CD4-positive, alpha-beta T cell treated with Interleukin-6 for 4 hours (primary cell): ENCODE measurements around the gene LNX1.

Source experiments
- DNase-seq: peaks from one replicate; pipeline ENCODE4 v3.0.0-alpha.2; 2020; ENCODE audit warnings: mixed read lengths

Gene LNX1

DNA sequence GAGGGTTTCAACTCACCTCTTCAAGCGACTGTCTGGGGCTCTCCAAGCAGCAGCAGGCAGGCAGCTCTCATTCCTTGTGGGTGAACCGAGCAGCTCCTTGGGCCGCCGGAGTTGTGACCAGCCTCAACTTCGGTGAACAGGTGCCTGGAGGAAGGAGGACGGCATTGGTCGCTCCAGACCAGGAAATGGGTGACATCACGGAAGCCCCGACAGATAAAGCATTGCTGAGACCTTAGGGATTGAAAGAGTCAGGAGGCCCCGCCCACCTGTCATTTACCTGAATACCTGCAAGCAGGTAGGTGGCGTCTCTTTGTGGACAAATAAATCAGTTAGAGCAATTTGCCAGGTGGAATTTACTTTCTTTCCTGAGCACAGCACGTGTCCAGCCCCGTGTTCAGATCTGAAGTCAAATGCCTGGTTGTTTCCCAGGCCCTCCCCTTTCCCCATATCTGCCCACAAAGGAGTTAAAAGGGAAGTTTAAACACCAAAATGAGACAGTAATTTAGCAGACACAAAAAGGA, at the start of gene LNX1:
LNX1 (minus strand) TSS at position 115 of the 521 bp plus-strand sequence. CDS start 17,484 bp downstream, outside the sequence.
- no peak for DNase-seq

- no peak for DNase-seq
These were observed 49.5 kb upstream of the LNX1 start for GRCh38 chr4:53640576-53641453.

DNA sequence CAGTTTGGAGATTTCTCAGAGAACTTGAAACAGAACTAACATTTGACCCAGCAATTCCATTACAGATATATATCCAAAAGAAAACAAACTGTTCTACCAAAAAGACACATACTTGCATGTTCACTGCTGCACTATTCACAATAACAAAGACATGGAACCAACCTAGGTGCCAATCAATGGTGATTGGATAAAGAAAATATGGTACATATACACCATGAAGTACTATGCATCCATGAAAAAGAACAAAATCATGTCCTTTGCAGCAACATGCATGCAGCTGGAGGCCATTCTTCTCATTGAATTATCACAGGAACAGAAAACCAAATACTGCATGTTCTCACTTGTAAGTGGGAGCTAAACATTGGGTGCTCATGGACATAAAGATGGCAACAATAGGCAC, 47.6 kb upstream of the LNX1 start:
- no peak for DNase-seq

DNA sequence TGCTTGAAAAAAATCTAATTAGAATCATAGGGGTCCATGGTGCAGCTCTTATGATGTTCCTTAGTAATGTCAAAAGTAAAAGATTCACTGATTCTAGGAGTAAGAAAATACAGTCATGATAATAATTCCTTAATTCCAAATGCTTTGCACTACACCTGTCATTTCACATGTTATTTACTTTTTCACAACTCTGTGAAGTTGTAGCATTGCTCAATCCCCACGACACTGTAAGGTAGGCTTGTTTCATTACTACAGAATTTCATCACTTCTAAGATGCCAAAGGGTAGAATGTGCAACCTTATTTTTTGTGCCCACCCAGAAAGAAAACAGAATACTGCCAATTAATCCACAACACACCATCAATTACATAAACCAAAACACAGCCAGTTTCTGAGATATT, 46.1 kb upstream of the LNX1 start:
- no peak for DNase-seq

- no peak for DNase-seq
These were observed 44.6 kb upstream of the LNX1 start for GRCh38 chr4:53635697-53636483.

DNA sequence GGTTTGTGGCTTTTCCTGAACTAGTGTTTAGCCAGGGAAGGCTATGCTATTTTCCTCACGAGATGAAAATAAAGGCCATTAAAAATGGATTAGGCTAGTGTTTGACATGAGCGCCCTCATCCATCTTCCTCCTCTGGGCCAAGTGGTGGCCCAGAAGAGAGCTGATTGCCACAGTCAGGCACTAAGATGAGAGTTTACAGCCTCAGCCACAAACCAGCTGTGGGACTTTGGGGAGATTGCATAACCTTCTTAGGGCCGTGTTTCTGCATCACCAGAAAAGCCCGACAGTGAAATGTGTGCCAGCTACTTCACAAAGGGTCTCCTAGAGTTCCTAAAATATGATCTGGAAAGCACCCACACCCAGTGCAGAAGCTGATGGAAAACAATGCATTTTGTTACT, 42.3 kb upstream of the LNX1 start:
- DNase-seq, result no peak

- no peak for DNase-seq
These were observed 38.0 kb upstream of the LNX1 start for GRCh38 chr4:53629296-53629695.

- no peak for DNase-seq
These were observed 35.2 kb upstream of the LNX1 start for GRCh38 chr4:53626491-53626890.

GRCh38 chr4:53625888-53626287, 34.6 kb upstream of the LNX1 start:
- no peak for DNase-seq

DNA sequence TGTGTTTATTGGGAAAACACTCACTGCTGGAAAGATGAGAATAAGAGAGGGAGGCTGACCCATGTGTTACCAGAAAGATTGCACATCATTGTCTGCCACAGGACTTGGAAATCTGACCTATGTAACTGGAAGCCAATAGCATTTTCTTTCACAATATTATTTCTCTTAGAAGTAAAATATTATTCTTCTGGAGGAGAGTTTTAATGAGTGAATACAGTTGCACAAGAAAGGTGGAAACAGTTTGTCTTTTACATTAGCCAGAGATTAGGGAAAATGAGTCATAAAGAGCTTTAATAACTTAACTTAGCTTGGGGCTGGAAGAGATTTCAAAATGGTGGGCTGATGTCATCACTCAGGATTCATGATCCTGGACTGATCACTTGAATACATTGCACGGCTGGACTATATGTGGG, 31.5 kb upstream of the LNX1 start:
- no peak for DNase-seq

DNA sequence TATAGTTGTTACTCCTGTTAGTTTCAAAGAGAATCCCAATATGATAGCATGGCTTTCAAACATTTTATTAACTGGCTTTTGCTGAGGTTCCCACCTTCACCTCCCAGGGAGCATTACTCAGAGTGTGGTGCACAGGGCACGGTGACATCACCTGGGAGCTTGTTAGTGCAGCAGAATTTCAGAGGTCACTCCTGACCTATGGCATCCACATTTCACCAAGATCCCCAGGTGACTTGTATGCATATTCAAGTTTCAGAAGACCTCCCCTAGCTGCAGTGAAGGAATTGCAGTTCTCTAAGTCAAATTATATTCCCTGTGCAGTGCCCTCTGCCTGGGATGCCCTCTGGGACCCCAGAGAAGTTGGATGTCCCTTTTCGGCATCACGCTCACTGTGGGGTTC, 29.7 kb upstream of the LNX1 start:
- no peak for DNase-seq

- no peak for DNase-seq
These were observed 28.1 kb upstream of the LNX1 start for GRCh38 chr4:53619431-53619830.

DNA sequence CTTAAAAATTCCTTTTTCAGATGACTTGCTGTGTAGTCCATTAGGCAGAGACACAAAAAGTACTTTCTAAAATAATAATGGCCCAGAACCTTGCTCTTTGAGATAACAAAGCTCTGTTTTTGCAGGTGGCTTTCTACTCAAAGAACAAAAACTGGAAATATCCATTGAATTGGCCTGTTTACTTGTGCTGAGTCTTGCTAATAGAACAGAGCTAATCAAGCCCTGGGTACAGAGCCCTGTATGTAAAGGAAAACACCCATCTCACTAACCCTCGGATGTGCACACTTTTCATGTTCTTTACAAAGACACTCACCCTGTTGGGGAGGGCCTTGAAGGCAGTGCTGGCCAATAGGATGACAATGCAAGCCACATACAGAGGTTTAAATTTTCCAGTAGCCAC, 27.0 kb upstream of the LNX1 start:
- DNase-seq, result no peak

GRCh38 chr4:53617101-53617680, 25.9 kb upstream of the LNX1 start:
- DNase-seq, result no peak

GRCh38 chr4:53616219-53616618, 24.9 kb upstream of the LNX1 start:
- DNase-seq, result no peak

- DNase-seq, result no peak
These were observed 23.3 kb upstream of the LNX1 start for GRCh38 chr4:53614591-53614990.

DNA sequence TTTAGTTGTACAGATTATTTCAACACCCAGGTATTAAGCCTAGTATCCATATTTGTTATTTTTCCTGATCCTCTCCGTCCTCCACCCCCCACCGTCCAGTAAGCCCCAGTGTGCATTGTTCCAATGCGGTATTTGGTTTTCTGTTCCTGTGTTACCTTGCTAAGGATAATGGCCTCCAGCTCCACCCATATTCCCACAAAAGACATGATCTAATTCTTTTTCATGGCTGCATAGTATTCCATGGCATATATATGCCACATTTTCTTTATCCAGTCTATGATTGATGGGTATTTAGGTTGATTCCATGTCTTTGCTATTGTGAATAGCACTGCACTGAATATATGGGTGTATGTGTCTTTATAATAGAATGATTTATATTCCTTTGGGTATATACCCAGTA, 22.1 kb upstream of the LNX1 start:
- DNase-seq, result no peak

DNA sequence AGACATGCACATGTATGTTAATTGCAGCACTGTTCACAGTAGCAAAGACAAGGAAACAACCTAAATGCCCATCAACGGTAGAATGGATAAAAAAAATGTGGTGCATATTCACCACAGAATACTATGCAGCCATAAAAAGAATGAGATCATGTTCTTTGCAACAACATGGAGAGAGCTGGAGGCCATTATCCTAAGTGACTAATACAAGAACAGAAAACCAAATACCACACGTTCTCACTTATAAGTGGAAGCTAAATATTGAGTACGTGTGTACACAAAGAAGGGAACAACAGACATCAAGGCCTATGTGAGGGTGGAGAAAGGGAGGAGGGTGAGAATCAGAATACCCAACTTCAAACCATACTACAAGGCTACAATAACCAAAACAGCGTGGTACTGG, 17.4 kb upstream of the LNX1 start:
- DNase-seq, result no peak

GRCh38 chr4:53608242-53608641, 17.0 kb upstream of the LNX1 start:
- DNase-seq, result no peak

- DNase-seq, result no peak
These were observed 14.5 kb upstream of the LNX1 start for GRCh38 chr4:53605783-53606182.

GRCh38 chr4:53602390-53602789, 11.1 kb upstream of the LNX1 start:
- DNase-seq, result no peak

GRCh38 chr4:53601251-53601764, 10.0 kb upstream of the LNX1 start:
- no peak for DNase-seq

DNA sequence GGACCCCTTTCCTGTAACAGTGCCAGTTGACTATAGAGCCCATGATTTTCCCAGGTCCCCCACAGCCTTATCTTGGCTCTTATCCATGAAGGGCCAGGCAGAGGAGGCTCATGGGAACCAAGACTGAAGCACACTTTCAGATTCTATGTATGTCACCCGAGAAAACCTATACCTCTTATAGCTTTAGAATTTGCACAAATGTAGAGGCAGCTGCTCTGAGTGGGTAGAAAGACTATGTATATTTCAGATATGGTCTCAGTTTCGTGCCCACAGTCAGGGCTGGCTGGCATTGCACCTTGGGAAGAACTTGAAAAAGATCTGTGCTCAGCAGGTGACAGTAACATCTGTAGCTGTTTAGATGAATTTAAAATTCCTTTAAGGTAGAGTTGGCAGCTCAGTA, 8.3 kb upstream of the LNX1 start:
- no peak for DNase-seq
